ENCODE data around the gene ACP1.

DNA sequence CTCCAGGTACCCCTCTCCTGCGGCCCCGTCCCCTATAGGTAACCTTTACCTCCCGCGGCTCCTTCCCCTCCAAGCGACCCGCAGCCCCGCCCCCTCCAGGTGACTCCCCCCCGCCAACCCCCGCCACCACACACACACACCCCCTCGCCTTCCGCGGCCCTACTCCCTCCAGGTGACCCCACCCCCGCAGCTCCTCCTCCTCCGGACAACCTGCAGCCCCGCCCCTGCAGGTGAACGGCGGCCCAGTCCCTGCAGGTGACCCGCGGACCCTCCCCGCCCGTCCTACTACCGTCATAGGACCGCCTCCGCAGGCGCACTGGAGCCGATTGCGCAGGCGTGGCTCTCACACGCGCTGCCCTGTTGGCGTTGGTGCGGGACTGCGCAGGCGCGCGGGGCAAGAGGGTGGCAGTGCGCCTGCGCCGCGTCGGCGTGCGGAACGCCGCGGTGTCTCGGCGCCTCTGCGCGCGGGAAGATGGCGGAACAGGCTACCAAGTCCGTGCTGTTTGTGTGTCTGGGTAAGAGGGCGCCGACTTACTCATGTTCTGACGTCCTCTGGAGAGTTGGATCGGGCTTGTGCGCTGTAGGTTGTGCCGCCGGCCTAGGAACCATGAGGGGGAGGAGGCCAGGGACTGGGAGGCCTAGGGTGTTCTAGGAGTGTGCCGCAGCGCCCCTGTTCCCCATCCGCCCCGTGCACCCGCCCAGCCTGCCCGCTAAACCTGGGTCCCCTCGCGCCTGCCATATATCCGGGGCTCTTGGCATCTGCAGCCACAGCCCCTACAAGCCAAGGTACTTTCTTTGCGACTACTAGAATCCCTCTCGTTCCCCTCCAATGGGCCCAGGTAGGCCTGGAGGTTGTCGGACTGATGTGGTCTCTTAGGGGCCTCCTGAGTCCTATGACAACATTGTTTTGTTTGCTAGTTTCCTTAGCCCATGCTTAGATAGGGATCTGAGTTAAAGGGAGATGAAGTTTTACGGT, at the start of gene ACP1:
- TF ChIP-seq, protein P1, sequence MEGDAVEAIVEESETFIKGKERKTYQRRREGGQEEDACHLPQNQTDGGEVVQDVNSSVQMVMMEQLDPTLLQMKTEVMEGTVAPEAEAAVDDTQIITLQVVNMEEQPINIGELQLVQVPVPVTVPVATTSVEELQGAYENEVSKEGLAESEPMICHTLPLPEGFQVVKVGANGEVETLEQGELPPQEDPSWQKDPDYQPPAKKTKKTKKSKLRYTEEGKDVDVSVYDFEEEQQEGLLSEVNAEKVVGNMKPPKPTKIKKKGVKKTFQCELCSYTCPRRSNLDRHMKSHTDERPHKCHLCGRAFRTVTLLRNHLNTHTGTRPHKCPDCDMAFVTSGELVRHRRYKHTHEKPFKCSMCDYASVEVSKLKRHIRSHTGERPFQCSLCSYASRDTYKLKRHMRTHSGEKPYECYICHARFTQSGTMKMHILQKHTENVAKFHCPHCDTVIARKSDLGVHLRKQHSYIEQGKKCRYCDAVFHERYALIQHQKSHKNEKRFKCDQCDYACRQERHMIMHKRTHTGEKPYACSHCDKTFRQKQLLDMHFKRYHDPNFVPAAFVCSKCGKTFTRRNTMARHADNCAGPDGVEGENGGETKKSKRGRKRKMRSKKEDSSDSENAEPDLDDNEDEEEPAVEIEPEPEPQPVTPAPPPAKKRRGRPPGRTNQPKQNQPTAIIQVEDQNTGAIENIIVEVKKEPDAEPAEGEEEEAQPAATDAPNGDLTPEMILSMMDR (IDR thresholded peaks at IDR 0.05; ENCODE audit: low read depth, low read length) = no peak
- no peak for TF ChIP-seq EZH2phosphoT487 (IDR thresholded peaks at IDR 0.05; ENCODE audit: low read depth)
